Endothelial cell of umbilical vein (primary cell): ENCODE measurements around the gene GDPD4. TPM values are rescaled to one million over a fixed set of nuclear protein-coding genes. Genes with fewer than 3 reads are reported as not detected.

Experiments used
- BruUV-seq: library from RNA; stranded (reverse); fragments of 400-500 nt; replicated peaks from 2 replicates; lab custom pipeline; 2021; lab: Mats Ljungman, UMichigan
- CTCF ChIA-PET: fragments of 300-600, 350-600 bp; sonication (Branson Sonifier 250); formaldehyde crosslinking; loops from one replicate; lab custom pipeline; 2021; ENCODE audit warnings: antibody characterized with exemption, inconsistent platforms; lab: Charles Lee
- POLR2A ChIA-PET: fragments of 300-600, 350-600 bp; sonication (Branson Sonifier 250); formaldehyde crosslinking; loops from one replicate; lab custom pipeline; 2021; ENCODE audit warnings: antibody characterized with exemption, inconsistent platforms; lab: Charles Lee
- DNase-seq: peaks from one replicate; pipeline ENCODE4 v3.0.0-alpha.2; 2011; ENCODE audit warnings: low read depth, low spot score
- FAIRE-seq: peaks from 2 replicates; lab custom pipeline; 2011; peaks lifted over from hg19 to GRCh38; lab: Jason Lieb, UNC
- H2AFZ ChIP-seq: 2 replicates; pipeline ENCODE4 v1.6.0; 2012; ENCODE audit warnings: low read depth, low read length, control low read depth, inconsistent platforms
- H3K27ac ChIP-seq: 2 replicates; pipeline ENCODE4 v1.5.1; 2011; ENCODE audit warnings: low read depth, mild to moderate bottlenecking, control low read depth, low read length, moderate library complexity; ENCODE audit not compliant: insufficient read depth
- H3K27me3 ChIP-seq, 2 experiments: 2 replicates each; pipeline versions ENCODE4 v1.6.0 to v1.6.1; 2011; ENCODE audit warnings: low read length in 2 of 2, mixed read lengths in 1 of 2; ENCODE audit not compliant: control insufficient read depth in 2 of 2, insufficient read depth in 2 of 2
- H3K36me3 ChIP-seq, 2 experiments: 2 replicates in 1 of 2; 3 replicates in 1 of 2; pipeline ENCODE4 v1.5.1; 2011; ENCODE audit warnings: low read length in 2 of 2, mild to moderate bottlenecking in 1 of 2, moderate library complexity in 1 of 2; ENCODE audit not compliant: control insufficient read depth in 2 of 2, insufficient read depth in 2 of 2; ENCODE audit errors: extremely low read depth in 1 of 2
- H3K4me1 ChIP-seq: 3 replicates; pipeline ENCODE4 v1.5.1; 2011; ENCODE audit warnings: mild to moderate bottlenecking, low read length; ENCODE audit not compliant: control insufficient read depth, insufficient read depth; ENCODE audit errors: extremely low read depth
- H3K4me2 ChIP-seq: 2 replicates; pipeline ENCODE4 v1.6.1; 2011; ENCODE audit warnings: low read length, control low read depth, mixed read lengths; ENCODE audit not compliant: insufficient read depth
- H3K4me3 ChIP-seq, 3 experiments: fragments of 200-600 bp in 1 of 3; sonication (generic), shearing (Covaris generic) in 1 of 3; replicated peaks in 1 of 3; 2 replicates each; pipeline ENCODE4 v1.5.1; 2011 to 2016; ENCODE audit warnings: control low read depth in 3 of 3, low read length in 3 of 3, mild to moderate bottlenecking in 2 of 3, inconsistent platforms in 1 of 3, low read depth in 1 of 3, moderate library complexity in 1 of 3; ENCODE audit not compliant: insufficient read depth in 1 of 3
- H3K79me2 ChIP-seq: 2 replicates; pipeline ENCODE4 v1.6.0; 2012; ENCODE audit warnings: low read length, inconsistent platforms; ENCODE audit not compliant: control insufficient read depth, insufficient read depth
- H3K9ac ChIP-seq: replicated peaks from 2 replicates; pipeline ENCODE3; 2011; ENCODE audit warnings: low read length, control low read depth; ENCODE audit not compliant: insufficient read depth; ENCODE audit errors: extremely low read depth
- H3K9me1 ChIP-seq: replicated peaks from 3 replicates; pipeline ENCODE4 v1.6.0; 2011; ENCODE audit warnings: mild to moderate bottlenecking, low read length; ENCODE audit not compliant: control insufficient read depth, insufficient read depth; ENCODE audit errors: extremely low read depth
- H3K9me3 ChIP-seq: replicated peaks from 2 replicates; pipeline ENCODE4 v1.5.1; 2012; ENCODE audit warnings: low read length, inconsistent platforms; ENCODE audit not compliant: control insufficient read depth, insufficient read depth
- H4K20me1 ChIP-seq: replicated peaks from 2 replicates; pipeline ENCODE3; 2011; ENCODE audit warnings: mild to moderate bottlenecking, low read length; ENCODE audit not compliant: control insufficient read depth, insufficient read depth; ENCODE audit errors: extremely low read depth
- CTCF ChIP-seq, 2 donors: IDR thresholded peaks; 1 replicate in 1 of 2; 2 replicates in 1 of 2; pipeline ENCODE4 v1.5.1; 2011; ENCODE audit warnings: low read length in 2 of 2, mild to moderate bottlenecking in 2 of 2, moderate library complexity in 2 of 2, control low read depth in 1 of 2, inconsistent platforms in 1 of 2, low read depth in 1 of 2; ENCODE audit not compliant: insufficient read depth in 1 of 2; ENCODE audit errors: extremely low read depth in 1 of 2
- EZH2 ChIP-seq: IDR thresholded peaks from 2 replicates; pipeline ENCODE4 v1.6.1; 2012; ENCODE audit warnings: borderline replicate concordance, low read depth, mild to moderate bottlenecking, moderate library complexity, low read length, inconsistent platforms; ENCODE audit not compliant: severe bottlenecking
- JUN ChIP-seq: IDR thresholded peaks from 2 replicates; pipeline ENCODE4 v1.6.1; 2011; ENCODE audit warnings: borderline replicate concordance, low read depth; ENCODE audit not compliant: insufficient read length, insufficient read depth
- MAX ChIP-seq: IDR thresholded peaks from 2 replicates; pipeline ENCODE4 v1.6.1; 2011; ENCODE audit not compliant: insufficient read depth, insufficient read length
- MYC ChIP-seq: IDR thresholded peaks from one replicate; pipeline ENCODE4 v1.6.1; 2011; ENCODE audit warnings: mild to moderate bottlenecking, low read depth, low read length
- dilution Hi-C: fragments of 300-500 bp; cut with MboI; formaldehyde crosslinking; loops from one replicate; pipeline ENCODE4 v1.15.0; 2019; ENCODE audit warnings: low sequenced_read_pairs; ENCODE audit not compliant: extremely low pct_ligation_motif_present
- intact Hi-C: fragments of 100-400 bp; cut with micrococcal nuclease; formaldehyde crosslinking; loops from one replicate; pipeline ENCODE4 v1.10.0; 2022
- polyA plus RNA-seq, 4 experiments: library from polyadenylated mRNA; depleted of rRNA in 3 of 4; stranded (reverse) in 3 of 4; unstranded in 1 of 4; fragments of >200 nt; gene quantifications; 2 replicates each; pipeline versions ENCODE4 v1.2.1 to v1.2.3, GENCODE V29; 2011 to 2012; ENCODE audit warnings: missing spikeins in 1 of 4
- total RNA-seq: library from RNA; stranded (reverse); gene quantifications from 2 replicates; pipeline ENCODE4 v1.2.3, GENCODE V29; 2021

Gene GDPD4
- total and polyA plus RNA-seq, 2 donors (not counting 3 experiments of a cell fraction or from before 2014, with no cell fraction given) = not detected

- POLR2A ChIA-PET = no interaction called here
Observed at GRCh38 chr11:77230878-77231605, 70.4 kb downstream of the GDPD4 start.

More at GRCh38 chr11:77230878-77231605, 70.4 kb downstream of the GDPD4 start:
- CTCF ChIA-PET = no interaction called here
- no peak overlapping the region for H3K4me3 ChIP-seq
- H3K27me3 ChIP-seq = peaks cover 0 to 5% of the 10 kb centered on the region in 2 experiments
- intact Hi-C loops = no loop called here
- H3K4me1 ChIP-seq = no peaks in the 10 kb centered on the region
- H3K4me2 ChIP-seq = no peak overlapping the region
- DNase-seq (no peak), FAIRE-seq (no peak)
- no peaks in the 10 kb centered on the region for H3K36me3 ChIP-seq
- H3K9me1 ChIP-seq = no peaks in the 10 kb centered on the region
- no peak overlapping the region for H3K9ac ChIP-seq
- H4K20me1 ChIP-seq = no peaks in the 10 kb centered on the region
- no TSS peak for BruUV-seq
- H3K27ac ChIP-seq = no peak overlapping the region
- no peaks in the 10 kb centered on the region for H3K9me3 ChIP-seq
- dilution Hi-C loops = no loop called here
- no peak for TF ChIP-seq MYC
- TF ChIP-seq JUN = no peak
- TF ChIP-seq EZH2 = no peak
- no peak for TF ChIP-seq CTCF (IDR thresholded peaks at IDR 0.05; ENCODE audit: extremely low read depth in 1 of 2, insufficient read depth in 1 of 2, low read depth in 1 of 2, low read length in 2 of 2)
- no peak for TF ChIP-seq MAX
- H3K79me2 ChIP-seq = no peaks in the 10 kb centered on the region
- no peak overlapping the region for H2AFZ ChIP-seq
